Astrocyte (in vitro differentiated cells and primary cell): ENCODE measurements around the gene MUC13. TPM values are rescaled to one million over a fixed set of nuclear protein-coding genes. Genes with fewer than 3 reads are reported as not detected.

ENCODE experiments used
- DNase-seq: peaks from one replicate; pipeline ENCODE4 v3.0.0-alpha.2; 2010; ENCODE audit warnings: low read depth
- FAIRE-seq: peaks from 2 replicates; lab custom pipeline; 2011; peaks lifted over from hg19 to GRCh38; lab: Jason Lieb, UNC
- H2AFZ ChIP-seq: 2 replicates; pipeline ENCODE4 v1.6.0; 2012; ENCODE audit warnings: low read depth, low read length, inconsistent platforms
- H3K27ac ChIP-seq: 2 replicates; pipeline ENCODE4 v1.5.1; 2011; ENCODE audit warnings: low read depth, low read length, inconsistent platforms
- H3K27me3 ChIP-seq: 2 replicates; pipeline ENCODE4 v1.6.0; 2011; ENCODE audit warnings: low read length, inconsistent platforms; ENCODE audit not compliant: insufficient read depth
- H3K36me3 ChIP-seq: 2 replicates; pipeline ENCODE4 v1.5.1; 2011; ENCODE audit warnings: low read length, inconsistent platforms; ENCODE audit not compliant: insufficient read depth
- H3K4me1 ChIP-seq: 2 replicates; pipeline ENCODE4 v1.5.1; 2011; ENCODE audit warnings: low read length, inconsistent platforms; ENCODE audit not compliant: insufficient read depth
- H3K4me2 ChIP-seq: 2 replicates; pipeline ENCODE4 v1.6.0; 2012; ENCODE audit warnings: low read length, inconsistent platforms
- H3K4me3 ChIP-seq: 2 replicates; pipeline ENCODE4 v1.5.1; 2011; ENCODE audit warnings: low read depth, mild to moderate bottlenecking, low read length, inconsistent platforms; ENCODE audit not compliant: insufficient read depth
- H3K79me2 ChIP-seq: 2 replicates; pipeline ENCODE4 v1.6.0; 2012; ENCODE audit warnings: mild to moderate bottlenecking, low read length, inconsistent platforms; ENCODE audit not compliant: insufficient read depth
- H3K9ac ChIP-seq: 2 replicates; pipeline ENCODE4 v1.6.0; 2012; ENCODE audit warnings: mild to moderate bottlenecking, low read length, inconsistent platforms
- H3K9me3 ChIP-seq: 2 replicates; pipeline ENCODE4 v1.5.1; 2012; ENCODE audit warnings: low read depth, mild to moderate bottlenecking, low read length, inconsistent platforms; ENCODE audit not compliant: insufficient read depth
- H4K20me1 ChIP-seq: 2 replicates; pipeline ENCODE4 v1.6.0; 2012; ENCODE audit warnings: low read length, inconsistent platforms; ENCODE audit not compliant: insufficient read depth
- H3K27ac Mint-ChIP-seq: one replicate; pipeline ENCODE4 v1.8.0; 2021; ENCODE audit warnings: mild to moderate bottlenecking, mixed read lengths; ENCODE audit not compliant: unreplicated experiment
- H3K27me3 Mint-ChIP-seq: one replicate; pipeline ENCODE4 v1.8.0; 2021; ENCODE audit warnings: low read depth, mixed read lengths; ENCODE audit not compliant: unreplicated experiment
- H3K36me3 Mint-ChIP-seq: one replicate; pipeline ENCODE4 v1.8.0; 2021; ENCODE audit warnings: low read depth, mixed read lengths; ENCODE audit not compliant: unreplicated experiment
- H3K4me1 Mint-ChIP-seq: one replicate; pipeline ENCODE4 v1.8.0; 2021; ENCODE audit warnings: low read depth, mixed read lengths; ENCODE audit not compliant: unreplicated experiment
- H3K4me3 Mint-ChIP-seq: one replicate; pipeline ENCODE4 v1.8.0; 2021; ENCODE audit warnings: mild to moderate bottlenecking, moderate library complexity, mixed read lengths; ENCODE audit not compliant: unreplicated experiment
- H3K9me3 Mint-ChIP-seq: one replicate; pipeline ENCODE4 v1.8.0; 2021; ENCODE audit warnings: mild to moderate bottlenecking, mixed read lengths; ENCODE audit not compliant: unreplicated experiment
- CTCF ChIP-seq: IDR thresholded peaks from 2 replicates; pipeline ENCODE4 v1.5.1; 2011; ENCODE audit warnings: low read depth, mild to moderate bottlenecking, inconsistent platforms, low read length, moderate library complexity; ENCODE audit not compliant: insufficient read depth
- EZH2 ChIP-seq: IDR thresholded peaks from 2 replicates; pipeline ENCODE4 v1.6.1; 2012; ENCODE audit warnings: mild to moderate bottlenecking, low read length, inconsistent platforms; ENCODE audit not compliant: insufficient read depth
- total RNA-seq: library from RNA; stranded (reverse); gene quantifications from 2 replicates; pipeline ENCODE4 v1.2.1, GENCODE V29; 2021

The MUC13 gene
- total RNA-seq, 1 donor from 2014 or later = not detected

DNA sequence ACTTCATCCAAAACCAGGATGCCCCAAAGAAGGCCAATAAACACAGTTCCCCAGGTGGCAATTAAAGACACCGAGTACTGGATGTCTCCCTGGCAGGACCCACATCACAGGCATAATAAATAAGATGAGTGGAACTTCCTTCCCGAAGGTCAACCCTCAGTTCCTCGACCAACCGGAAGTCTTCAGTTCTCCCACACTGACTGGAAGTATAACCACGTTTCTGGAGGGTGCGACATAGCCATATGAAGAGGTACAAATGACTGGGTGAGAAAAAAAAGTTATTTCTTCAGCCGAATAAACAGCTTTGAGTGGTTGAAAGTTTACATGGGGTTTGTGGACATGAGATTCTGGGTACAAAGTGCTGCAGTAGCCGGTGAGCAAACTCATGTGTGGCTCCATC lies 34.6 kb upstream of the MUC13 start:
- Mint-ChIP-seq H3K27me3 (no peaks in the 10 kb centered on the region), H3K4me1 (peaks cover 5% of the 10 kb centered on the region), H3K4me3 (no peak overlapping the region), H3K36me3 (peaks cover 23% of the 10 kb centered on the region), H3K9me3 (no peaks in the 10 kb centered on the region), H3K27ac (no peak overlapping the region)
- H2AFZ ChIP-seq = no peak overlapping the region
- no peaks in the 10 kb centered on the region for H3K9me3 ChIP-seq
- no peak overlapping the region for H3K4me2 ChIP-seq
- no peak for DNase-seq
- no peaks in the 10 kb centered on the region for H3K79me2 ChIP-seq
- H3K27me3 ChIP-seq = no peaks in the 10 kb centered on the region
- no peak for FAIRE-seq
- peaks cover 12% of the 10 kb centered on the region for H3K4me1 ChIP-seq
- H4K20me1 ChIP-seq = peaks cover 3% of the 10 kb centered on the region
- H3K4me3 ChIP-seq = no peak overlapping the region
- H3K36me3 ChIP-seq = peaks cover 37% of the 10 kb centered on the region
- H3K27ac ChIP-seq = no peak overlapping the region
- TF ChIP-seq EZH2 (no peak), CTCF (no peak)
- H3K9ac ChIP-seq = no peak overlapping the region

- H3K27ac Mint-ChIP-seq = no peak overlapping the region
- no peak for TF ChIP-seq CTCF
- no peak for TF ChIP-seq EZH2
Measured at GRCh38 chr3:124967964-124968363, 33.4 kb upstream of the MUC13 start.

GRCh38 chr3:124966521-124967445 lies 32.2 kb upstream of the MUC13 start:
- H3K4me3 ChIP-seq = no peak overlapping the region
- peaks cover 3% of the 10 kb centered on the region for H4K20me1 ChIP-seq
- peaks cover 15% of the 10 kb centered on the region for H3K4me1 ChIP-seq
- DNase-seq = no peak
- no peaks in the 10 kb centered on the region for H3K27me3 ChIP-seq
- TF ChIP-seq EZH2 (no peak), CTCF (no peak)
- H3K36me3 Mint-ChIP-seq = peaks cover 16% of the 10 kb centered on the region
- no peak for FAIRE-seq
- peaks cover 6% of the 10 kb centered on the region for H3K4me1 Mint-ChIP-seq
- no peak overlapping the region for H3K9ac ChIP-seq
- no peaks in the 10 kb centered on the region for H3K9me3 Mint-ChIP-seq
- H3K27ac ChIP-seq = no peak overlapping the region
- no peaks in the 10 kb centered on the region for H3K27me3 Mint-ChIP-seq
- H3K27ac Mint-ChIP-seq = no peak overlapping the region
- H3K9me3 ChIP-seq = no peaks in the 10 kb centered on the region
- no peak overlapping the region for H2AFZ ChIP-seq
- no peak overlapping the region for H3K4me3 Mint-ChIP-seq
- no peaks in the 10 kb centered on the region for H3K79me2 ChIP-seq
- H3K4me2 ChIP-seq = no peak overlapping the region
- peaks cover 19% of the 10 kb centered on the region for H3K36me3 ChIP-seq

More at GRCh38 chr3:124967964-124968363, 33.4 kb upstream of the MUC13 start:
- DNase-seq (no peak), FAIRE-seq (no peak)
- Histone ChIP-seq H3K9ac (no peak overlapping the region), H3K27me3 (no peaks in the 10 kb centered on the region), H4K20me1 (peaks cover 3% of the 10 kb centered on the region), H2AFZ (no peak overlapping the region), H3K79me2 (no peaks in the 10 kb centered on the region), H3K36me3 (peaks cover 27% of the 10 kb centered on the region), H3K4me1 (peaks cover 15% of the 10 kb centered on the region), H3K9me3 (no peaks in the 10 kb centered on the region), H3K27ac (no peak overlapping the region), H3K4me3 (no peak overlapping the region), H3K4me2 (no peak overlapping the region)
- no peaks in the 10 kb centered on the region for H3K9me3 Mint-ChIP-seq
- H3K4me3 Mint-ChIP-seq = no peak overlapping the region
- H3K27me3 Mint-ChIP-seq = no peaks in the 10 kb centered on the region
- H3K4me1 Mint-ChIP-seq = peaks cover 6% of the 10 kb centered on the region
- peaks cover 20% of the 10 kb centered on the region for H3K36me3 Mint-ChIP-seq
